Mesendoderm (in vitro differentiated cells): ENCODE results near the gene KLHL13.
"Not testable (repeated sequence)": the region's sequence is repeated elsewhere in the genome, so short reads cannot be mapped to it uniquely, and the experiment has no call there.

Source experiments
- DNase-seq: peaks from one replicate; pipeline ENCODE4 v3.0.0; 2013
- H2AK5ac ChIP-seq: 2 replicates; pipeline ENCODE4 v1.6.1; 2013; ENCODE audit warnings: low read length, inconsistent platforms
- H2BK120ac ChIP-seq: 2 replicates; pipeline ENCODE4 v1.6.1; 2013; ENCODE audit warnings: low read depth, mild to moderate bottlenecking, low read length, moderate library complexity, mixed read lengths
- H2BK15ac ChIP-seq: replicated peaks from 2 replicates; pipeline ENCODE4 v1.6.1; 2013; ENCODE audit warnings: low read depth, mild to moderate bottlenecking, moderate library complexity
- H2BK5ac ChIP-seq: 2 replicates; pipeline ENCODE4 v1.6.1; 2013; ENCODE audit warnings: low read length, inconsistent platforms
- H3K18ac ChIP-seq: 2 replicates; pipeline ENCODE4 v1.6.1; 2013; ENCODE audit warnings: mild to moderate bottlenecking, low read length, mixed read lengths
- H3K23ac ChIP-seq: one replicate; pipeline ENCODE4 v1.6.1; 2013; ENCODE audit warnings: low read length
- H3K27ac ChIP-seq: 2 replicates; pipeline ENCODE4 v1.5.1; 2013; ENCODE audit warnings: low read depth, mild to moderate bottlenecking, inconsistent platforms, low read length, moderate library complexity
- H3K27me3 ChIP-seq: 2 replicates; pipeline ENCODE4 v1.6.1; 2013; ENCODE audit warnings: low read length, control low read depth, mild to moderate bottlenecking, inconsistent platforms; ENCODE audit not compliant: insufficient read depth, poor library complexity
- H3K36me3 ChIP-seq: 2 replicates; pipeline ENCODE4 v1.6.1; 2013; ENCODE audit warnings: low read length, inconsistent platforms; ENCODE audit not compliant: control insufficient read depth, insufficient read depth
- H3K4ac ChIP-seq: one replicate; pipeline ENCODE4 v1.6.1; 2013; ENCODE audit warnings: low read depth, mild to moderate bottlenecking, low read length, moderate library complexity
- H3K4me1 ChIP-seq: 2 replicates; pipeline ENCODE4 v1.6.1; 2013; ENCODE audit warnings: low read depth, low read length, inconsistent platforms; ENCODE audit not compliant: control insufficient read depth
- H3K4me2 ChIP-seq: 2 replicates; pipeline ENCODE4 v1.6.1; 2013; ENCODE audit warnings: low read length
- H3K4me3 ChIP-seq: 2 replicates; pipeline ENCODE4 v1.5.1; 2013; ENCODE audit warnings: mild to moderate bottlenecking, low read length
- H3K56ac ChIP-seq: one replicate; pipeline ENCODE4 v1.6.1; 2013; ENCODE audit warnings: low read length
- H3K79me1 ChIP-seq: 2 replicates; pipeline ENCODE4 v1.6.1; 2013; ENCODE audit warnings: low read length, inconsistent platforms
- H3K79me2 ChIP-seq: 2 replicates; pipeline ENCODE4 v1.6.1; 2013; ENCODE audit warnings: mild to moderate bottlenecking, low read length; ENCODE audit not compliant: control insufficient read depth, insufficient read depth
- H3K9ac ChIP-seq: 2 replicates; pipeline ENCODE4 v1.6.1; 2013; ENCODE audit warnings: low read length, inconsistent platforms
- H4K5ac ChIP-seq: one replicate; pipeline ENCODE4 v1.6.1; 2013; ENCODE audit warnings: low read length
- H4K8ac ChIP-seq: one replicate; pipeline ENCODE4 v1.6.1; 2013; ENCODE audit warnings: low read depth, mild to moderate bottlenecking, control low read depth, low read length, moderate library complexity
- WGBS: extraction: QIAGEN DNeasy Blood & Tissue Kit; methylation state at CpG from one replicate; pipeline ENCODE4 v1.1.7; 2013; ENCODE audit warnings: low lambda C conversion rate, missing lambda C conversion rate; ENCODE audit not compliant: insufficient coverage; ENCODE audit errors: extremely low coverage; 5-methylcytosine and 5-hydroxymethylcytosine counted together

Gene KLHL13

DNA sequence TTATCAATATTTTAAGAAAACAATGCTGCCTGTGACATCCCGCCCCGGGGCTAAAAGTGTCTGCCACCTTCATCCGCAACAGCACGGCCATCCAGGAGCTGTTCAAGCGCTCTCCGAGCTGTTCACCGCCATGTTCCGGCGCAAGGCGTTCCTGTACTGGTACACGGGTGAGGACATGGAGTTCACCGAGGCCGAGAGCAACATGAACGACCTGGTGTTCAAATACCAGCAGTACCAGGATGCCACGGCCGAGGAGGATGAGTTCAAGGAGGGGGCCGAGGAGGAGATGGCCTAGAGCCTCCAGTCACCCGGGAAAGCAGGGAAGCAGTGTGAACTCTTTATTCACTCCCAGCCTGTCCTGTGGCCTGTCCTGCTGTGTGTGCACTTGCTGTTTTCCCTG is 12.1 kb upstream of the KLHL13 start:
- no peak overlapping the region for H3K23ac ChIP-seq
- no peak overlapping the region for H2BK120ac ChIP-seq
- no peak overlapping the region for H4K8ac ChIP-seq
- H3K4me2 ChIP-seq: no peak overlapping the region
- no peaks in the 10 kb centered on the region for H3K4me1 ChIP-seq
- no peaks in the 10 kb centered on the region for H3K36me3 ChIP-seq
- no peak overlapping the region for H3K18ac ChIP-seq
- no peaks in the 10 kb centered on the region for H3K79me1 ChIP-seq
- no peak overlapping the region for H3K9ac ChIP-seq
- H3K4me3 ChIP-seq: no peak overlapping the region
- no CpG with 5 or more reads among the region's 18 CpGs for WGBS
- no peaks in the 10 kb centered on the region for H3K79me2 ChIP-seq
- H2AK5ac ChIP-seq: no peak overlapping the region
- H2BK5ac ChIP-seq: no peak overlapping the region
- H3K27ac ChIP-seq: no peak overlapping the region
- no peaks in the 10 kb centered on the region for H3K27me3 ChIP-seq
- no peak overlapping the region for H3K56ac ChIP-seq
- H4K5ac ChIP-seq: no peak overlapping the region
- H3K4ac ChIP-seq: no peak overlapping the region
- H2BK15ac ChIP-seq: no peak overlapping the region
- DNase-seq: no peak

DNA sequence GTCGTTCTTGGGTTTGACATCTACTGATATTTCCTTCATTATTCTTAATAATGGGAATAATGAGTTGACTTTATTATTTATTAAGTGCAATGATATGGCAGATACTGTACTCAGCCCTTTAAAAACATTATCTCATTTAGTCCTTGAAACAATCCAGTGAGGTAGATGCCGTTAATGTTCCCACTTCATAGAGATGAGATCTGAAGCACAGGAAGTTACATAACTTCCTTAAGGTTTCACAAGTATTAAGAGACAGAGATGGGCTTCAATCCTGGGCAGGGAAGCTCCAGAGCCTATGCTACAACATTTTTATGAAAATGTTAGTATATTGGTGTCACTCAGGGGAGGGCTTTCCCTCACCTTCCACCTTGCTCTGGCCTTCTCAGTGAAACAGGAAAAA is 9.7 kb upstream of the KLHL13 start:
- H3K23ac ChIP-seq: no peak overlapping the region
- H3K79me2 ChIP-seq: no peaks in the 10 kb centered on the region
- no peaks in the 10 kb centered on the region for H3K27me3 ChIP-seq
- H3K4me2 ChIP-seq: no peak overlapping the region
- no peak overlapping the region for H2BK120ac ChIP-seq
- no peak overlapping the region for H3K18ac ChIP-seq
- no peak overlapping the region for H2AK5ac ChIP-seq
- DNase-seq: no peak
- H3K4ac ChIP-seq: no peak overlapping the region
- H3K27ac ChIP-seq: no peak overlapping the region
- H2BK5ac ChIP-seq: no peak overlapping the region
- no peak overlapping the region for H3K56ac ChIP-seq
- no peaks in the 10 kb centered on the region for H3K36me3 ChIP-seq
- H3K79me1 ChIP-seq: no peaks in the 10 kb centered on the region
- H4K5ac ChIP-seq: no peak overlapping the region
- no peak overlapping the region for H3K9ac ChIP-seq
- no peaks in the 10 kb centered on the region for H3K4me1 ChIP-seq
- H2BK15ac ChIP-seq: no peak overlapping the region
- H4K8ac ChIP-seq: no peak overlapping the region
- no CpG with 5 or more reads among the region's 2 CpGs for WGBS
- H3K4me3 ChIP-seq: no peak overlapping the region

DNA sequence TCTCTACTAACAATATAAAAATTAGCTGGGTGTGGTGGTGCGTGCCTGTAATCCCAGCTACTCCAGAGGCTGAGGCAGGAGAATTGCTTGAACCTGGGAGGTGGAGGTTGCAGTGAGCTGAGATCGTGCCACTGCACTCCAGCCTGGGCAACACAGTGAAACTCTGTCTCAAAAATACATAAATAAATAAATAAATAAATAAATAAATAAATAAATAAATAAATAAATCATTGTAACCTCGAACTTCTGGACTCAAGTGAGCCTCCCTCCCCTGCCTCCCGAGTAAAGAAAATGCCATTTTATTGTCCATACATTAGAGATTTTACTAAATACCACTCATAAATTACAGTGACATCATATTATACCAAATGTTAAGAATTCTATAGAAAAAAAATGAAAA is 7.6 kb upstream of the KLHL13 start:
- not testable (repeated sequence) for H4K8ac ChIP-seq, H2AK5ac ChIP-seq, H2BK15ac ChIP-seq, H3K4me3 ChIP-seq, H3K36me3 ChIP-seq, H3K79me2 ChIP-seq, H3K4me2 ChIP-seq, H3K27me3 ChIP-seq, H3K9ac ChIP-seq, H3K79me1 ChIP-seq, H3K4me1 ChIP-seq, H3K27ac ChIP-seq, H3K56ac ChIP-seq, H3K4ac ChIP-seq, H2BK5ac ChIP-seq, DNase-seq, H4K5ac ChIP-seq, H3K18ac ChIP-seq, H3K23ac ChIP-seq, H2BK120ac ChIP-seq
- WGBS: no CpG with 5 or more reads among the region's 4 CpGs

DNA sequence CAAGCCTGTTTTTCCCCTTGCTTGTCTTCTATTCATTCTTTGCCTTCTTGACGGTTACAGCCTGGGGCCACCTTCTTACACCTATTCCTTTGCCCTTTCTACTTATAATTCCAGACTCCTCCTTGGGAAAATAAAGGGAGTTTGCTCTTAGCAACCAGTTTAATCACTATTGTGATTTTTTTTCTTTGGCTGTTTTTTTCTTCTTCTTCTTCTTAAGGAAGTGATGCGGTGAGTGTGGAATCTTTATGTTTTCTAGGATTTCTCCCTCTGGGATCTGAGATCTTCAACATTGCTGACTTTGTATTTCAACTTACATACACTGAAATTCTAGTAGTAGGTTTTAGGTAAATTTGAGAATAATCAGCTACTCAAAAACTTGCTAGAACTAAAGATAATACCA is 1.1 kb upstream of the KLHL13 start:
- Histone ChIP-seq H3K4me3 (no peak overlapping the region), H3K18ac (no peak overlapping the region), H4K5ac (no peak overlapping the region), H2BK120ac (no peak overlapping the region), H3K4me2 (no peak overlapping the region), H3K79me2 (no peaks in the 10 kb centered on the region), H3K79me1 (no peaks in the 10 kb centered on the region), H3K4me1 (no peaks in the 10 kb centered on the region), H2BK5ac (no peak overlapping the region), H2AK5ac (no peak overlapping the region), H2BK15ac (no peak overlapping the region), H3K27me3 (no peaks in the 10 kb centered on the region), H3K23ac (no peak overlapping the region), H4K8ac (no peak overlapping the region), H3K56ac (no peak overlapping the region), H3K27ac (no peak overlapping the region), H3K9ac (no peak overlapping the region), H3K36me3 (no peaks in the 10 kb centered on the region), H3K4ac (no peak overlapping the region)
- no CpG with 5 or more reads among the region's 2 CpGs for WGBS
- peak; percentile 3 for DNase-seq

DNA sequence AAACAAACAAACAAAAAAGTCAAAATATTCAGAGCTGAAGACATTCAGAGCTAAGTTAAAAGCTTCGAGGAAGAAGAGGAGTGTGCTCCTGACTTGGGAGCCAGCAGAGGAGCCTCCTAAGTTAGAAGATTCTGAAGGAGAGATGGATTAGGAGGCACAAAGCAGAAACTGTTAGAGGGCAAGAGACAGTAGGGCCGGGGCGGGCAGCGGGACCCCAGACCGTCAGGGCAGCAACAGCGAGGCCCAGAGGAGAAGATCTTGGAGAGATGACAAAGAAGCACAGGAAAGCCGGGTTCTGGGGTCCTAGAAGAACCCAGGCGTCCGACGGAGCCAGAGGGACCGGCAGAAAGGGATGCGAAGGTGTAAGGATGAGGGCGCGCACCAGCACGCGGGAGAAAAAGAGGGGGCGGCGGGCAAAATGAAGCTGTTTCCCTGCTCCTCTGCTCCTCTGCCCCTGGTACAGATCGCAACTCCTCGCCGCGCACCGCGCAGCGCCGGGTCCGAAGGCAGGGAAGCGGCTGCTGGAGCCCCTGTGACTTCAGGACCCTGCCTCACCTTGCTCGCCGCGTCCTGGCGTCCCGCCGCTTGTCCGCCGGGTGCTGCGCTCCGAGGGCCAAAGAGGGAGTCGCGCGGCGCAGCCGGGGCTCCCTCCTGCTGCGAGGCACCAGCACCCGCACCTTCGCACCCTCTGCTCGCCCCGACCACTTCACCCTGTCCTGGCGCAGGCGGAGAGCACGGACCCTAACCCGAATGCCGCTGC is 477 bp downstream of the KLHL13 start:
- peak; percentile 17 for DNase-seq
- no peak overlapping the region for H3K23ac ChIP-seq

DNA sequence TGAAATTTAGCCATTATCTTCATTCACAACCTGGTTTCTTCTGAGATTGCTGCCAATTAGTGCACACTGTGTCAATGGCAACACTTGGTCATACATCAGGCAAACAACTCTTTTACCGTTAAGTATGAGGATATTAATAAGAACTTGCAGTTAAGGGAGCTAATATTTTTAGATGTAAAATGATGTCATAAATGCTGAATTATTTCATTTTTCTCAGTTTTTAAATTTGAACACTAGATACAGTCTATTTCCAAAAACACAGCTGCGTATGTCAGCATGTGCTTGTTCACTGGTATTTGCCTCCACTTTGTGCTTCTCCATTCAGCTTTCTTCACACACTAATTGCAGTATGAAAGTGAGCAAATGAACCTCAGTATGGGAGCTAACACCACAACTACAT is 1.6 kb downstream of the KLHL13 start:
- no peak overlapping the region for H3K56ac ChIP-seq
- no peaks in the 10 kb centered on the region for H3K79me1 ChIP-seq
- no peaks in the 10 kb centered on the region for H3K79me2 ChIP-seq
- H3K4ac ChIP-seq: no peak overlapping the region
- H2BK120ac ChIP-seq: no peak overlapping the region
- no CpG with 5 or more reads among the region's 2 CpGs for WGBS
- H3K4me1 ChIP-seq: no peaks in the 10 kb centered on the region
- no peak overlapping the region for H3K23ac ChIP-seq
- H2AK5ac ChIP-seq: no peak overlapping the region
- no peak for DNase-seq
- H2BK15ac ChIP-seq: no peak overlapping the region
- H2BK5ac ChIP-seq: no peak overlapping the region
- no peaks in the 10 kb centered on the region for H3K36me3 ChIP-seq
- no peaks in the 10 kb centered on the region for H3K27me3 ChIP-seq
- no peak overlapping the region for H3K4me3 ChIP-seq
- no peak overlapping the region for H4K8ac ChIP-seq
- H3K4me2 ChIP-seq: no peak overlapping the region
- no peak overlapping the region for H3K18ac ChIP-seq
- H3K9ac ChIP-seq: no peak overlapping the region
- no peak overlapping the region for H3K27ac ChIP-seq
- no peak overlapping the region for H4K5ac ChIP-seq

More for the DNA sequence above, 477 bp downstream of the KLHL13 start:
- peak overlapping the region; percentile 81 for H3K56ac ChIP-seq
- WGBS: no CpG with 5 or more reads among the region's 53 CpGs
- H2BK120ac ChIP-seq: no peak overlapping the region
- H3K79me1 ChIP-seq: no peaks in the 10 kb centered on the region
- no peaks in the 10 kb centered on the region for H3K27me3 ChIP-seq
- H3K79me2 ChIP-seq: no peaks in the 10 kb centered on the region
- H3K4me2 ChIP-seq: peak overlapping the region; percentile 36
- H2BK15ac ChIP-seq: no peak overlapping the region
- no peaks in the 10 kb centered on the region for H3K4me1 ChIP-seq
- H3K4ac ChIP-seq: no peak overlapping the region
- no peak overlapping the region for H3K27ac ChIP-seq
- H3K18ac ChIP-seq: peak overlapping the region; percentile 46
- H3K36me3 ChIP-seq: no peaks in the 10 kb centered on the region
- H2AK5ac ChIP-seq: no peak overlapping the region
- peak overlapping the region; percentile 69 for H3K9ac ChIP-seq
- H2BK5ac ChIP-seq: no peak overlapping the region
- no peak overlapping the region for H4K5ac ChIP-seq
- H4K8ac ChIP-seq: no peak overlapping the region
- peak overlapping the region; percentile 38 for H3K4me3 ChIP-seq
